Mesodermal cell (in vitro differentiated cells): Measurements from ENCODE around the gene PTGES3.
A peak's percentile ranks its signal among the peaks of the same experiment; 100 is the strongest.

Experiments
- H3K27ac ChIP-seq: 2 replicates; pipeline ENCODE4 v1.7.0; 2013; ENCODE audit warnings: mild to moderate bottlenecking, low read depth, low read length, moderate library complexity; ENCODE audit not compliant: severe bottlenecking
- H3K36me3 ChIP-seq: 2 replicates; pipeline ENCODE4 v1.7.1; 2013; ENCODE audit warnings: mild to moderate bottlenecking, low read length, moderate library complexity; ENCODE audit not compliant: control insufficient read depth, insufficient read depth
- H3K4me1 ChIP-seq: one replicate; pipeline ENCODE4 v1.7.1; 2013; ENCODE audit warnings: mild to moderate bottlenecking, low read length; ENCODE audit not compliant: insufficient read depth, control insufficient read depth, poor library complexity, severe bottlenecking
- H3K4me3 ChIP-seq: 2 replicates; pipeline ENCODE4 v1.7.0; 2013; ENCODE audit warnings: low read length, control low read depth, mild to moderate bottlenecking; ENCODE audit not compliant: insufficient read depth, poor library complexity, severe bottlenecking; ENCODE audit errors: extremely low read depth
- H3K9me3 ChIP-seq: 2 replicates; pipeline ENCODE4 v1.7.1; 2013; ENCODE audit warnings: mild to moderate bottlenecking, low read length, moderate library complexity; ENCODE audit not compliant: control insufficient read depth
- WGBS, 2 experiments: methylation state at CpG; one replicate each; pipeline ENCODE4 v1.1.5; 2013; ENCODE audit warnings: missing lambda C conversion rate in 2 of 2; ENCODE audit not compliant: insufficient coverage in 2 of 2; 5-methylcytosine and 5-hydroxymethylcytosine counted together

The PTGES3 gene

GRCh38 chr12:56628671-56629458 is 59.2 kb downstream of the PTGES3 start:
- 2 to 5% methylated on average over 4 to 7 of the region's 18 CpGs for WGBS, 2 experiments
- peaks cover 39% of the 10 kb centered on the region for H3K4me1 ChIP-seq
- H3K27ac ChIP-seq: peak overlapping the region; percentile 78
- peak overlapping the region; percentile 98 for H3K4me3 ChIP-seq
- H3K9me3 ChIP-seq: no peaks in the 10 kb centered on the region
- H3K36me3 ChIP-seq: peaks cover 41% of the 10 kb centered on the region

GRCh38 chr12:56626701-56627100 is 61.4 kb downstream of the PTGES3 start:
- Histone ChIP-seq H3K9me3 (no peaks in the 10 kb centered on the region), H3K4me1 (peaks cover 20% of the 10 kb centered on the region), H3K27ac (no peak overlapping the region), H3K4me3 (no peak overlapping the region), H3K36me3 (peaks cover 58% of the 10 kb centered on the region)

- Histone ChIP-seq H3K4me3 (no peak overlapping the region), H3K36me3 (peaks cover 89% of the 10 kb centered on the region), H3K27ac (no peak overlapping the region), H3K4me1 (peaks cover 2% of the 10 kb centered on the region), H3K9me3 (no peaks in the 10 kb centered on the region)
- 100% methylated on average over 1 of the region's 1 CpG; no CpG with 5 or more reads in 1 of the 2 experiments for WGBS, 2 experiments
Observed at GRCh38 chr12:56622535-56622934, 65.5 kb downstream of the PTGES3 start.

- Histone ChIP-seq H3K4me1 (no peaks in the 10 kb centered on the region), H3K27ac (no peak overlapping the region), H3K36me3 (peaks cover 97% of the 10 kb centered on the region), H3K9me3 (no peaks in the 10 kb centered on the region), H3K4me3 (no peak overlapping the region)
Observed at GRCh38 chr12:56616925-56617324, 71.2 kb downstream of the PTGES3 start.

- Histone ChIP-seq H3K9me3 (no peaks in the 10 kb centered on the region), H3K36me3 (peaks cover 98% of the 10 kb centered on the region), H3K4me1 (no peaks in the 10 kb centered on the region), H3K27ac (no peak overlapping the region), H3K4me3 (no peak overlapping the region)
- 100% methylated on average over 2 of the region's 3 CpGs for WGBS, 2 experiments
Observed at GRCh38 chr12:56616244-56616643, 71.8 kb downstream of the PTGES3 start.

GRCh38 chr12:56614627-56615026 is 73.5 kb downstream of the PTGES3 start:
- no peaks in the 10 kb centered on the region for H3K9me3 ChIP-seq
- no peak overlapping the region for H3K4me3 ChIP-seq
- H3K4me1 ChIP-seq: no peaks in the 10 kb centered on the region
- 93 to 96% methylated on average over 8 of the region's 8 CpGs for WGBS, 2 experiments
- no peak overlapping the region for H3K27ac ChIP-seq
- peaks cover 98% of the 10 kb centered on the region for H3K36me3 ChIP-seq
